ENCODE results near the gene CCAR1. TPM values are rescaled to one million over a fixed set of nuclear protein-coding genes. Genes with fewer than 3 reads are reported as not detected.
"Not testable (repeated sequence)": the region's sequence is repeated elsewhere in the genome, so short reads cannot be mapped to it uniquely, and the experiment has no call there.

CCAR1 gene
- total RNA-seq, 4 donors from 2014 or later = 17.8 to 71.3 (median 37.7) TPM

- no peak for TF ChIP-seq POLR2A (IDR thresholded peaks at IDR 0.05)
- TF ChIP-seq CTCF (IDR thresholded peaks at IDR 0.05 in 4 of 5, conservative IDR thresholded peaks at IDR 0.05 in 1 of 5) = no peak
- Histone ChIP-seq H3K36me3 (peaks cover 0 to 93% of the 10 kb centered on the region in 2 donors), H3K4me1 (peaks cover 3 to 5% of the 10 kb centered on the region in 2 donors), H3K27me3 (no peaks in the 10 kb centered on the region), H3K9me3 (no peaks in the 10 kb centered on the region), H3K4me3 (no peak overlapping the region), H3K27ac (peak overlapping the region in 3 of 4 donors; percentile 27 to 54 (median 31))
- DNase-seq (no peak), ATAC-seq (no peak)
- in situ Hi-C loops (cut with MboI; ENCODE audit: low sequenced_read_pairs in 4 of 4) (loop anchor here in 2 of 4 donors (10.0 to 25.0 kb wide), 2 partner anchors 215 to 427 kb away; partner anchors contain the start of gene SUPV3L1 (in 1 of the 2)), intact Hi-C loops (cut with DNase I; ENCODE audit: low total_unique reads) (no loop called here)
Measured at GRCh38 chr10:68759967-68760366, 38.9 kb downstream of the CCAR1 start.

GRCh38 chr10:68767407-68767806 lies 46.4 kb downstream of the CCAR1 start:
- H3K9me3 ChIP-seq; ATAC-seq; H3K27ac ChIP-seq; H3K27me3 ChIP-seq; H3K4me1 ChIP-seq; H3K4me3 ChIP-seq; intact Hi-C loops (cut with DNase I; ENCODE audit: low total_unique reads); DNase-seq: not testable (repeated sequence)
- in situ Hi-C loops (cut with MboI; ENCODE audit: low sequenced_read_pairs in 4 of 4) = loop anchor here in 2 of 4 donors (10.0 to 25.0 kb wide), 2 partner anchors 207 to 420 kb away; partner anchors contain the start of gene SUPV3L1 (in 1 of the 2)
- peaks cover 0 to 93% of the 10 kb centered on the region in 2 donors for H3K36me3 ChIP-seq

- DNase-seq (no peak), ATAC-seq (no peak)
- intact Hi-C loops (cut with DNase I; ENCODE audit: low total_unique reads) = no loop called here
- Histone ChIP-seq H3K9me3 (no peaks in the 10 kb centered on the region), H3K27me3 (no peaks in the 10 kb centered on the region), H3K36me3 (peaks cover 3 to 68% of the 10 kb centered on the region in 2 donors), H3K4me3 (no peak overlapping the region), H3K27ac (no peak overlapping the region), H3K4me1 (no peaks in the 10 kb centered on the region)
- in situ Hi-C loops (cut with MboI; ENCODE audit: low sequenced_read_pairs in 4 of 4) = no loop called here
- TF ChIP-seq CTCF (IDR thresholded peaks at IDR 0.05 in 4 of 5, conservative IDR thresholded peaks at IDR 0.05 in 1 of 5) (no peak), POLR2A (IDR thresholded peaks at IDR 0.05) (no peak)
Measured at GRCh38 chr10:68781613-68782574, 60.9 kb downstream of the CCAR1 start.

DNA sequence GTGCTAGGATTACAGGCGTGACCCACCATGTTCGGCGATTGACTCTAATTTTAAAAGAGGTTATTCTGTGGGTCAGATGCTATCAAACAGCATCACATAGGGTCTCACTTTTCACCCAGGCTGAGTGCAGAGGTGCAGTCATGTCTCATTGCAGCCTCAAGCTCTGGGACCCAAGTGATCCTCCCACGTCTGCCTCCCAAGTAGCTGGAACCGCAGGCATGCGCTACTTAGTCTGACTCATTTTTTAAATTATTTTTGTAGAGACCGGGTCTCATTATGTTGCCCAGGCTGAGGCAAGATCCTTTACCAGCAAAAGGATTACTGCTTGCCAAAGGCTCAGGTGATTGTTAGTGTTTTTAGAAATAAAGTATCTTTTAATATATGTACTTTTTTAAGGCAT lies 63.4 kb downstream of the CCAR1 start:
- no peak for DNase-seq
- ATAC-seq = no peak
- no peak overlapping the region for H3K4me3 ChIP-seq
- TF ChIP-seq CTCF (IDR thresholded peaks at IDR 0.05 in 4 of 5, conservative IDR thresholded peaks at IDR 0.05 in 1 of 5) (no peak), POLR2A (IDR thresholded peaks at IDR 0.05) (no peak)
- intact Hi-C loops (cut with DNase I; ENCODE audit: low total_unique reads) = no loop called here
- no peaks in the 10 kb centered on the region for H3K4me1 ChIP-seq
- no peak overlapping the region for H3K27ac ChIP-seq
- H3K27me3 ChIP-seq = no peaks in the 10 kb centered on the region
- H3K36me3 ChIP-seq = peaks cover 5 to 68% of the 10 kb centered on the region in 2 donors
- no peaks in the 10 kb centered on the region for H3K9me3 ChIP-seq
- in situ Hi-C loops (cut with MboI; ENCODE audit: low sequenced_read_pairs in 4 of 4) = no loop called here

DNA sequence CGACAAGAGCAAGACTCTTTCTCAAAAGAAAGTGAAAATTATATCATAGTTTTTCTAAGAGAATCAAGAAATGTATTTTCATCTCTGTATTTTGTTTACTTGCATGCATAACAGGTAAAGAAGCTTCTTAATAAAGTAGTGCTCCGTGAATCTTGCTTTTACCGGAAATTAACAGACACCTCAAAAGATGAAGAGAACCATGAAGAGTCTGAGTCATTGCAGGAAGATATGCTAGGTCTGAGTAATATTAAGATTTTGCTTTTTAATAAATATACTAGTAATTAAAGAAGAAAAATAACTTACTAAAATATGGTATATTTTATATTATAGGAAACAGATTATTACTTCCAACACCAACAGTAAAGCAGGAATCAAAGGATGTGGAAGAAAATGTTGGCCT lies 66.8 kb downstream of the CCAR1 start:
- in situ Hi-C loops (cut with MboI; ENCODE audit: low sequenced_read_pairs in 4 of 4) = no loop called here
- Histone ChIP-seq H3K27ac (no peak overlapping the region), H3K4me1 (no peaks in the 10 kb centered on the region), H3K9me3 (no peaks in the 10 kb centered on the region), H3K27me3 (no peaks in the 10 kb centered on the region), H3K36me3 (peaks cover 5 to 71% of the 10 kb centered on the region in 2 donors), H3K4me3 (no peak overlapping the region)
- ATAC-seq = no peak
- intact Hi-C loops (cut with DNase I; ENCODE audit: low total_unique reads) = no loop called here
- TF ChIP-seq POLR2A (IDR thresholded peaks at IDR 0.05) = no peak
- no peak for TF ChIP-seq CTCF (IDR thresholded peaks at IDR 0.05 in 4 of 5, conservative IDR thresholded peaks at IDR 0.05 in 1 of 5)
- no peak for DNase-seq

All from gastrocnemius medialis (tissue), 4 donors.